Testis (tissue), 2 donors: Measurements from ENCODE around the gene PPP2R2C.

Experiments used
- CTCF ChIP-seq, 3 experiments: fragments of 450-650 bp in 2 of 3; fragments of 200-600 bp in 1 of 3; sonication (generic) in 1 of 3; IDR thresholded peaks; one replicate each; pipeline ENCODE4 v1.5.1; 2016 to 2019; ENCODE audit warnings: antibody characterized with exemption in 3 of 3, mild to moderate bottlenecking in 2 of 3, moderate library complexity in 1 of 3
- POLR2A ChIP-seq: fragments of 450-650 bp; IDR thresholded peaks from one replicate; pipeline ENCODE4 v1.6.1; 2017; ENCODE audit warnings: antibody characterized with exemption, mild to moderate bottlenecking, moderate library complexity

- TF ChIP-seq CTCF (IDR thresholded peaks at IDR 0.05) (no peak), POLR2A (no peak)
These were observed 4.8 kb downstream of the PPP2R2C start for GRCh38 chr4:6467600-6467999.
